OCI-LY7 (cell line): ENCODE results near the gene DPYD. TPM values are rescaled to one million over a fixed set of nuclear protein-coding genes. Genes with fewer than 3 reads are reported as not detected.

ENCODE experiments used
- BruUV-seq: library from RNA; stranded (reverse); fragments of 400-500 nt; replicated peaks from 2 replicates; lab custom pipeline; 2021; lab: Mats Ljungman, UMichigan
- CTCF ChIA-PET: fragments of 300-600 bp; sonication (Branson Sonifier 250); formaldehyde crosslinking; loops from one replicate; lab custom pipeline; 2022; ENCODE audit warnings: antibody characterized with exemption; ENCODE audit not compliant: unreplicated experiment; lab: Charles Lee
- POLR2A ChIA-PET: fragments of 300-600 bp; sonication (Branson Sonifier 250); formaldehyde crosslinking; loops from one replicate; lab custom pipeline; 2022; ENCODE audit warnings: antibody characterized with exemption; lab: Charles Lee
- DNase-seq: peaks from one replicate; pipeline ENCODE4 v3.0.0-alpha.2; 2015; ENCODE audit warnings: low spot score
- H2AFZ ChIP-seq: fragments of 200-600 bp; sonication (generic), shearing (Covaris generic); 2 replicates; pipeline ENCODE4 v1.6.1; 2014; ENCODE audit warnings: mild to moderate bottlenecking, antibody characterized with exemption, low read length, moderate library complexity
- H3K27ac ChIP-seq: fragments of 200-600 bp; sonication (generic); 2 replicates; pipeline ENCODE4 v1.5.1; 2014; ENCODE audit warnings: mixed run types, low read depth, mild to moderate bottlenecking, moderate library complexity, low read length, inconsistent platforms; ENCODE audit not compliant: poor library complexity, severe bottlenecking
- H3K36me3 ChIP-seq: fragments of 200-600 bp; sonication (generic); 2 replicates; pipeline ENCODE4 v1.6.1; 2014; ENCODE audit warnings: mild to moderate bottlenecking, antibody characterized with exemption, low read length, moderate library complexity, mixed read lengths; ENCODE audit not compliant: insufficient read depth
- H3K4me1 ChIP-seq: fragments of 200-600 bp; sonication (generic); 2 replicates; pipeline ENCODE4 v1.5.1; 2014; ENCODE audit warnings: mild to moderate bottlenecking, low read length; ENCODE audit not compliant: insufficient read depth, poor library complexity, severe bottlenecking
- H3K4me2 ChIP-seq: fragments of 200-600 bp; sonication (generic); 2 replicates; pipeline ENCODE4 v1.6.1; 2014; ENCODE audit warnings: mild to moderate bottlenecking, low read length
- H3K4me3 ChIP-seq: fragments of 200-600 bp; sonication (generic); 2 replicates; pipeline ENCODE4 v1.5.1; 2014; ENCODE audit warnings: mild to moderate bottlenecking, low read depth, low read length; ENCODE audit not compliant: poor library complexity, severe bottlenecking
- H3K79me2 ChIP-seq: fragments of 200-600 bp; sonication (generic); 2 replicates; pipeline ENCODE4 v1.6.1; 2016; ENCODE audit warnings: low read depth, mild to moderate bottlenecking, low read length, moderate library complexity, mixed read lengths; ENCODE audit not compliant: insufficient read depth
- H3K9me2 ChIP-seq: fragments of 200-600 bp; sonication (generic); 2 replicates; pipeline ENCODE4 v1.6.1; 2016; ENCODE audit warnings: mild to moderate bottlenecking, low read length, mixed read lengths; ENCODE audit not compliant: insufficient read depth
- H3K9me3 ChIP-seq: fragments of 200-600 bp; sonication (generic); 2 replicates; pipeline ENCODE4 v1.6.1; 2014; ENCODE audit warnings: mild to moderate bottlenecking, mixed run types, low read length, mixed read lengths
- H4K20me1 ChIP-seq: fragments of 200-600 bp; sonication (generic); 2 replicates; pipeline ENCODE4 v1.6.1; 2014; ENCODE audit warnings: mild to moderate bottlenecking, antibody characterized with exemption, low read length, moderate library complexity, mixed read lengths; ENCODE audit not compliant: insufficient read depth
- EZH2phosphoT487 ChIP-seq: fragments of 200-600 bp; sonication (generic); IDR thresholded peaks from 2 replicates; pipeline ENCODE4 v1.6.1; 2018; ENCODE audit warnings: low read depth, borderline replicate concordance, mild to moderate bottlenecking, mixed run types, antibody characterized with exemption, low read length, moderate library complexity, mixed read lengths
- intact Hi-C: fragments of 100-400 bp; cut with micrococcal nuclease; formaldehyde crosslinking; loops from one replicate; pipeline ENCODE4 v1.10.0; 2022; ENCODE audit not compliant: unreplicated experiment
- total RNA-seq, 2 experiments: library from RNA; depleted of rRNA in 1 of 2; stranded (reverse); fragments of >200 nt in 1 of 2; shearing (Covaris generic) in 1 of 2; gene quantifications; 2 replicates each; pipeline ENCODE4 v1.2.3, GENCODE V29; 2014 to 2022
- TF ChIP-seq, protein P1 (sequence below): fragments of 200-600 bp; sonication (generic); conservative IDR thresholded peaks from 2 replicates; pipeline ENCODE4 v1.5.1; 2014; ENCODE audit warnings: mild to moderate bottlenecking, antibody characterized with exemption, low read length, moderate library complexity, mixed read lengths

The DPYD gene
- total RNA-seq, 2 experiments from 2014 or later = 5.5 to 13.4 TPM

DNA sequence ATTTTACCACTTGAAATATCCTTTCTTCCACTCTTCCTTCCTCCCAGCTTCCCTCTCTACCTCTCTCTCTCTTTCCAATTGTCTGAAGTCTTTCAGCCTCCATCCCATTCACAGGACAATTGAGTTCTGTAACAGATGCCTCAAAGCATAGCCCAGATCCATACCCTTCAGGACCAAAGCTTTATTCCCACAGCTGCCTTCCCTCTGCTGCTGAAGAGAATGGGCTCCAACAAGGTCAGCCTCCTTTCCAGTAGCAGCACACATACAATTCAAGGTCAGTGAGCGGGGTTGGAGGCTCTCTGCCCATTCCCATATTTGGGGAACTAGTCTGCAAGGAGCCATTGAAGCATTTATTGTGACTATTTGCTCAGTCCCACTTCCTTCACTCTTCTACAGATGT is 179.9 kb downstream of the DPYD start:
- ChIA-PET CTCF (no interaction called here), POLR2A (no interaction called here)
- Histone ChIP-seq H3K27ac (no peak overlapping the region), H2AFZ (no peak overlapping the region), H3K79me2 (no peaks in the 10 kb centered on the region), H4K20me1 (no peaks in the 10 kb centered on the region), H3K4me2 (no peak overlapping the region), H3K9me3 (no peaks in the 10 kb centered on the region), H3K4me1 (no peaks in the 10 kb centered on the region), H3K36me3 (no peaks in the 10 kb centered on the region), H3K4me3 (no peak overlapping the region), H3K9me2 (no peaks in the 10 kb centered on the region)
- TF ChIP-seq, protein P1, sequence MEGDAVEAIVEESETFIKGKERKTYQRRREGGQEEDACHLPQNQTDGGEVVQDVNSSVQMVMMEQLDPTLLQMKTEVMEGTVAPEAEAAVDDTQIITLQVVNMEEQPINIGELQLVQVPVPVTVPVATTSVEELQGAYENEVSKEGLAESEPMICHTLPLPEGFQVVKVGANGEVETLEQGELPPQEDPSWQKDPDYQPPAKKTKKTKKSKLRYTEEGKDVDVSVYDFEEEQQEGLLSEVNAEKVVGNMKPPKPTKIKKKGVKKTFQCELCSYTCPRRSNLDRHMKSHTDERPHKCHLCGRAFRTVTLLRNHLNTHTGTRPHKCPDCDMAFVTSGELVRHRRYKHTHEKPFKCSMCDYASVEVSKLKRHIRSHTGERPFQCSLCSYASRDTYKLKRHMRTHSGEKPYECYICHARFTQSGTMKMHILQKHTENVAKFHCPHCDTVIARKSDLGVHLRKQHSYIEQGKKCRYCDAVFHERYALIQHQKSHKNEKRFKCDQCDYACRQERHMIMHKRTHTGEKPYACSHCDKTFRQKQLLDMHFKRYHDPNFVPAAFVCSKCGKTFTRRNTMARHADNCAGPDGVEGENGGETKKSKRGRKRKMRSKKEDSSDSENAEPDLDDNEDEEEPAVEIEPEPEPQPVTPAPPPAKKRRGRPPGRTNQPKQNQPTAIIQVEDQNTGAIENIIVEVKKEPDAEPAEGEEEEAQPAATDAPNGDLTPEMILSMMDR = no peak
- TF ChIP-seq EZH2phosphoT487 = no peak
- no TSS peak for BruUV-seq
- intact Hi-C loops = no loop called here
- no peak for DNase-seq

DNA sequence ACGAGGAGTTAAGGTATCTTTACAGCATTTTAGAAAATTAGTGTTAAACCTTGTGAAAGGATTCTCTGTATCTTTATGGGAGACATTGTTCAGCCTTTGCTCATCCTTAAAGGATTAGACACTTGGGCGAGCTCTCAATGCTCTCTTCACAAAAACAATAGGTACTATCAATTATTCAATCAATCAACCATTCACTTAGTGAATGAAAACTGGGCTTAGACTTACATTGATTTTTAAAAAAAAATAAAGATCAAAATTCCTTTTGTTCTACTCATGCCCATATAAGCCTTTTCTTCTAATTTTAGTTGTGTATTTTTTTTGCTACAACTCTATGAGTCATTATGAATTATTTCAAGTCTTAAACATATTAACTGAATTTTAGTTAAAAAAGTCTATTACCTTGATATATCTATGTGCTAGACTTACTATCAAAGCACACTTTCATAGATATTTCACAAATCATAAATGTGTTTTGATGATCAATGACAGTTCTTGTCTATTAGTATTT is 181.2 kb downstream of the DPYD start:
- Histone ChIP-seq H3K36me3 (no peaks in the 10 kb centered on the region), H2AFZ (no peak overlapping the region), H3K9me3 (no peaks in the 10 kb centered on the region), H3K27ac (no peak overlapping the region), H3K4me3 (no peak overlapping the region), H3K9me2 (no peaks in the 10 kb centered on the region), H3K4me2 (no peak overlapping the region), H3K4me1 (no peaks in the 10 kb centered on the region), H4K20me1 (no peaks in the 10 kb centered on the region), H3K79me2 (no peaks in the 10 kb centered on the region)
- TF ChIP-seq EZH2phosphoT487 = no peak
- TF ChIP-seq, protein P1 = no peak
- ChIA-PET CTCF (no interaction called here), POLR2A (no interaction called here)
- intact Hi-C loops = no loop called here
- no TSS peak for BruUV-seq
- DNase-seq = no peak

DNA sequence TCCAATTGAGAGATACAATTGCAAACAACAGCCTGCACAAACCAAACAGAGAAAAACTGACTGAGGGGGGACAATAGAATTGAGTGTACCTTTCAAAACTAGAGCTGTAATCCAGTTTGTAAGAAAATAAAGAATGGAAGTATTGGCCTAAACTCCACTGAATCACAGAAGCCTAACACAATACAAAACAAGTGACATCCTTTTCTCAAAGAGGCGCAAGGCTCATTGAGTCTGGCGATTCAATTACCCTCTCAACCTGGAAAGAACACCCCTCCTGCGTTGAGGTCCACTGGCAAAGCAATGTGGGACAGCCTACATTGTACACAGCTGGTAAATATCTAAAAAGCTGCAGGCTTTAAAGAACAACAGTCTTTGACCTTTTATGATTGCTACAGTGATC is 182.6 kb downstream of the DPYD start:
- DNase-seq = no peak
- ChIA-PET CTCF (no interaction called here), POLR2A (no interaction called here)
- Histone ChIP-seq H3K4me1 (no peaks in the 10 kb centered on the region), H4K20me1 (no peaks in the 10 kb centered on the region; the same call in 1 of the 2 replicates), H3K79me2 (no peaks in the 10 kb centered on the region), H3K36me3 (no peaks in the 10 kb centered on the region), H3K4me3 (no peak overlapping the region), H3K9me2 (no peaks in the 10 kb centered on the region), H2AFZ (no peak overlapping the region), H3K27ac (no peak overlapping the region), H3K9me3 (no peaks in the 10 kb centered on the region), H3K4me2 (no peak overlapping the region)
- no TSS peak for BruUV-seq
- no peak for TF ChIP-seq EZH2phosphoT487
- TF ChIP-seq, protein P1 = no peak
- intact Hi-C loops = no loop called here
